ENCODE data around the gene PRDM15. TPM values are rescaled to one million over a fixed set of nuclear protein-coding genes. Genes with fewer than 3 reads are reported as not detected.
A peak's percentile ranks its signal among the peaks of the same experiment; 100 is the strongest.

The PRDM15 gene
- total RNA-seq, 2 experiments from 2014 or later = 10.4 to 12.0 TPM

- H3K9me3 ChIP-seq (ENCODE audit: control insufficient read depth in 1 of 2, insufficient read depth in 1 of 2, low read length in 2 of 2) = no peaks in the 10 kb centered on the region
- H3K36me3 ChIP-seq (ENCODE audit: insufficient read depth, low read length) = no peaks in the 10 kb centered on the region
- intact Hi-C loops (cut with DNase I, micrococcal nuclease) = no loop called here
- Mint-ChIP-seq H3K4me1 (ENCODE audit: low read depth) (peaks cover 15% of the 10 kb centered on the region), H3K9me3 (no peaks in the 10 kb centered on the region), H3K27me3 (peaks cover 75% of the 10 kb centered on the region), H3K27ac (no peak overlapping the region), H3K36me3 (ENCODE audit: low read depth) (no peaks in the 10 kb centered on the region), H3K4me3 (no peak overlapping the region)
- ATAC-seq (ENCODE audit: poor library complexity) = no peak
- ChIA-PET POLR2A (no interaction called here), CTCF (no interaction called here)
- no peak overlapping the region for H3K27ac ChIP-seq (ENCODE audit: low read depth in 1 of 2, low read length in 2 of 2)
- DNase-seq = peak in 2 of 14 experiments; percentile 6 to 17
- H3K27me3 ChIP-seq (ENCODE audit: control insufficient read depth in 1 of 2, insufficient read depth in 2 of 2, low read length in 2 of 2) = peaks cover 33 to 59% of the 10 kb centered on the region in 2 experiments
- H3K4me3 ChIP-seq (ENCODE audit: low read length) = no peak overlapping the region
- TF ChIP-seq CTCF (IDR thresholded peaks at IDR 0.05) = no peak
- H3K4me1 ChIP-seq (ENCODE audit: insufficient read depth, low read length) = peaks cover 6% of the 10 kb centered on the region
Observed at GRCh38 chr21:41783476-41784180, 95.5 kb downstream of the PRDM15 start.

GRCh38 chr21:41781050-41781410, 98.1 kb downstream of the PRDM15 start:
- peaks cover 78% of the 10 kb centered on the region for H3K27me3 Mint-ChIP-seq
- POLR2A ChIA-PET = no interaction called here
- no peak overlapping the region for H3K4me3 Mint-ChIP-seq
- Histone ChIP-seq H3K36me3 (ENCODE audit: insufficient read depth, low read length) (no peaks in the 10 kb centered on the region), H3K9me3 (ENCODE audit: control insufficient read depth in 1 of 2, insufficient read depth in 1 of 2, low read length in 2 of 2) (no peaks in the 10 kb centered on the region), H3K27me3 (ENCODE audit: control insufficient read depth in 1 of 2, insufficient read depth in 2 of 2, low read length in 2 of 2) (peaks cover 46 to 70% of the 10 kb centered on the region in 2 experiments), H3K4me1 (ENCODE audit: insufficient read depth, low read length) (peaks cover 6% of the 10 kb centered on the region), H3K27ac (ENCODE audit: low read depth in 1 of 2, low read length in 2 of 2) (no peak overlapping the region), H3K4me3 (ENCODE audit: low read length) (no peak overlapping the region)
- no peak for DNase-seq
- intact Hi-C loops (cut with DNase I, micrococcal nuclease) = no loop called here
- no peak for ATAC-seq (ENCODE audit: poor library complexity)
- no peak overlapping the region for H3K27ac Mint-ChIP-seq
- no peaks in the 10 kb centered on the region for H3K9me3 Mint-ChIP-seq
- peaks cover 15% of the 10 kb centered on the region for H3K4me1 Mint-ChIP-seq (ENCODE audit: low read depth)
- H3K36me3 Mint-ChIP-seq (ENCODE audit: low read depth) = no peaks in the 10 kb centered on the region
- no peak for TF ChIP-seq CTCF (IDR thresholded peaks at IDR 0.05)
- CTCF ChIA-PET = no interaction called here

GRCh38 chr21:41780337-41781049, 98.7 kb downstream of the PRDM15 start:
- no peak overlapping the region for H3K4me3 Mint-ChIP-seq
- intact Hi-C loops (cut with DNase I, micrococcal nuclease) = no loop called here
- H3K9me3 Mint-ChIP-seq = no peaks in the 10 kb centered on the region
- H3K27me3 Mint-ChIP-seq = peaks cover 83% of the 10 kb centered on the region
- DNase-seq = no peak
- TF ChIP-seq CTCF (IDR thresholded peaks at IDR 0.05) = no peak
- Histone ChIP-seq H3K27ac (ENCODE audit: low read depth in 1 of 2, low read length in 2 of 2) (no peak overlapping the region), H3K27me3 (ENCODE audit: control insufficient read depth in 1 of 2, insufficient read depth in 2 of 2, low read length in 2 of 2) (peaks cover 50 to 72% of the 10 kb centered on the region in 2 experiments), H3K36me3 (ENCODE audit: insufficient read depth, low read length) (no peaks in the 10 kb centered on the region), H3K9me3 (ENCODE audit: control insufficient read depth in 1 of 2, insufficient read depth in 1 of 2, low read length in 2 of 2) (no peaks in the 10 kb centered on the region), H3K4me1 (ENCODE audit: insufficient read depth, low read length) (peaks cover 6% of the 10 kb centered on the region), H3K4me3 (ENCODE audit: low read length) (no peak overlapping the region)
- no peak for ATAC-seq (ENCODE audit: poor library complexity)
- no peak overlapping the region for H3K27ac Mint-ChIP-seq
- ChIA-PET CTCF (no interaction called here), POLR2A (no interaction called here)
- peaks cover 15% of the 10 kb centered on the region for H3K4me1 Mint-ChIP-seq (ENCODE audit: low read depth)
- H3K36me3 Mint-ChIP-seq (ENCODE audit: low read depth) = no peaks in the 10 kb centered on the region
